SK-N-SH treated with all-trans-retinoic acid at 6 μM for 48 hours (cell line): ENCODE data around the gene SLAIN1.

Source experiments
- ARNTL ChIP-seq: fragments of 450-650 bp; formaldehyde crosslinking; IDR thresholded peaks from 2 replicates; pipeline ENCODE4 v1.5.0; 2020; ENCODE audit warnings: low read depth, mild to moderate bottlenecking, moderate library complexity, borderline replicate concordance
- CSDC2 ChIP-seq: fragments of 250-450 bp; sonication (Bioruptor Pico); IDR thresholded peaks from 2 replicates; pipeline ENCODE4 v1.5.0; 2020; ENCODE audit warnings: mild to moderate bottlenecking, moderate library complexity
- ESRRG ChIP-seq: fragments of 250-450 bp; sonication (Bioruptor Pico); IDR thresholded peaks from 2 replicates; pipeline ENCODE4 v1.6.1; 2021; ENCODE audit warnings: mild to moderate bottlenecking
- GLIS3 ChIP-seq: fragments of 250-450 bp; sonication (Bioruptor Pico); IDR thresholded peaks from 2 replicates; pipeline ENCODE4 v1.5.0; 2020; ENCODE audit warnings: mild to moderate bottlenecking, moderate library complexity
- PPARA ChIP-seq: fragments of 250-450 bp; sonication (Bioruptor Pico); IDR thresholded peaks from 2 replicates; pipeline ENCODE4 v1.5.0; 2020; ENCODE audit warnings: mild to moderate bottlenecking, borderline replicate concordance
- RARB ChIP-seq: fragments of 250-450 bp; sonication (Bioruptor Pico); IDR thresholded peaks from 2 replicates; pipeline ENCODE4 v1.8.0; 2021; ENCODE audit warnings: mild to moderate bottlenecking, moderate library complexity
- SNAI2 ChIP-seq: fragments of 250-450 bp; sonication (Bioruptor Pico); IDR thresholded peaks from 2 replicates; pipeline ENCODE4 v1.5.0; 2020; ENCODE audit warnings: mild to moderate bottlenecking, moderate library complexity
- TCF4 ChIP-seq: fragments of 250-450 bp; sonication (Bioruptor Pico); IDR thresholded peaks from 2 replicates; pipeline ENCODE4 v1.8.0; 2021; ENCODE audit warnings: mild to moderate bottlenecking, moderate library complexity, borderline replicate concordance
- ZFP3 ChIP-seq: fragments of 250-450 bp; sonication (Bioruptor Pico); IDR thresholded peaks from 2 replicates; pipeline ENCODE4 v1.5.0; 2020; ENCODE audit warnings: mild to moderate bottlenecking, moderate library complexity
- ZFP30 ChIP-seq: fragments of 450-650 bp; formaldehyde crosslinking; IDR thresholded peaks from 2 replicates; pipeline ENCODE4 v1.5.0; 2022; ENCODE audit warnings: mild to moderate bottlenecking, moderate library complexity
- ZNF565 ChIP-seq: fragments of 450-650 bp; formaldehyde crosslinking; conservative IDR thresholded peaks from 2 replicates; pipeline ENCODE4 v1.5.0; 2020; ENCODE audit warnings: low read depth, mild to moderate bottlenecking, moderate library complexity
- ZNF70 ChIP-seq: fragments of 450-650 bp; formaldehyde crosslinking; IDR thresholded peaks from 2 replicates; pipeline ENCODE4 v1.5.0; 2020; ENCODE audit warnings: mild to moderate bottlenecking, moderate library complexity
- TF ChIP-seq, protein P1 (sequence below): fragments of 250-450 bp; sonication (Bioruptor Pico); IDR thresholded peaks from 2 replicates; pipeline ENCODE4 v1.8.0; 2020; ENCODE audit warnings: mild to moderate bottlenecking, moderate library complexity, borderline replicate concordance

DNA sequence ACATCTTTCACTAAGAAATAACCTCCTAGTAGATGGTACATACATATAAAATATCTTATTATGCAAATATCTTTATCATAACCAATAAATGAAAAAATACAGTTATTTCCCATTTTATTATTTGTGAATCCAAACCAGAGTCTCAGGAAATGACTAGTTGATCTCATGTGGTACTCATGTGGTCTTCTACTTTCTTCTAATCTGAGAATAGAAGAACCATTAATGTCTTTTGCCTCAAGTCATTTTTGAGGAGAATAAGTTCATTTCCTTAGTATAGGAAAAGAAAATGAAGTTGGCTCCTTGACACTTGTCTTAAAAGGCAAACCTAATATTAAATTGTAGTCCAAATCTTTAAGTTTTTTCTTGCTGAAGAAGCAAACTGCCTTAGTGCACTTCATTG is 114.5 kb downstream of the SLAIN1 start:
- TF ChIP-seq ZFP30 (CRISPR knock-in tag) (no peak), PPARA (CRISPR knock-in tag) (no peak), ZNF565 (CRISPR knock-in tag) (no peak), ZFP3 (CRISPR knock-in tag) (no peak), SNAI2 (no peak), CSDC2 (CRISPR knock-in tag) (no peak), ESRRG (CRISPR knock-in tag) (no peak), TCF4 (CRISPR knock-in tag) (no peak), RARB (no peak), ZNF70 (CRISPR knock-in tag) (no peak), ARNTL (CRISPR knock-in tag) (no peak), GLIS3 (CRISPR knock-in tag) (no peak)
- TF ChIP-seq, protein P1, sequence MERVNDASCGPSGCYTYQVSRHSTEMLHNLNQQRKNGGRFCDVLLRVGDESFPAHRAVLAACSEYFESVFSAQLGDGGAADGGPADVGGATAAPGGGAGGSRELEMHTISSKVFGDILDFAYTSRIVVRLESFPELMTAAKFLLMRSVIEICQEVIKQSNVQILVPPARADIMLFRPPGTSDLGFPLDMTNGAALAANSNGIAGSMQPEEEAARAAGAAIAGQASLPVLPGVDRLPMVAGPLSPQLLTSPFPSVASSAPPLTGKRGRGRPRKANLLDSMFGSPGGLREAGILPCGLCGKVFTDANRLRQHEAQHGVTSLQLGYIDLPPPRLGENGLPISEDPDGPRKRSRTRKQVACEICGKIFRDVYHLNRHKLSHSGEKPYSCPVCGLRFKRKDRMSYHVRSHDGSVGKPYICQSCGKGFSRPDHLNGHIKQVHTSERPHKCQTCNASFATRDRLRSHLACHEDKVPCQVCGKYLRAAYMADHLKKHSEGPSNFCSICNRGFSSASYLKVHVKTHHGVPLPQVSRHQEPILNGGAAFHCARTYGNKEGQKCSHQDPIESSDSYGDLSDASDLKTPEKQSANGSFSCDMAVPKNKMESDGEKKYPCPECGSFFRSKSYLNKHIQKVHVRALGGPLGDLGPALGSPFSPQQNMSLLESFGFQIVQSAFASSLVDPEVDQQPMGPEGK (CRISPR knock-in tag), result no peak
